GM13977 (cell line): Measurements from ENCODE around the gene NCOA7.

Source experiments
- DNase-seq: peaks from one replicate; pipeline ENCODE4 v3.0.0; 2012; ENCODE audit warnings: low spot score
- CTCF ChIP-seq: IDR thresholded peaks from 2 replicates; pipeline ENCODE4 v1.5.1; 2012; ENCODE audit warnings: mild to moderate bottlenecking, control low read depth; ENCODE audit not compliant: insufficient read depth; ENCODE audit errors: extremely low read depth, missing control alignments
- in situ Hi-C: fragments of 300-500 bp; cut with MboI; formaldehyde crosslinking; loops from one replicate; pipeline ENCODE4 v1.12.0; 2022; ENCODE audit warnings: low sequenced_read_pairs, low pct_unique_long_range_greater_than_20kb, mixed read lengths, inconsistent platforms; ENCODE audit not compliant: unreplicated experiment

NCOA7 gene

GRCh38 chr6:125745281-125746018, 45.3 kb upstream of the NCOA7 start:
- no peak for DNase-seq
- no peak for TF ChIP-seq CTCF
- in situ Hi-C loops, result no loop called here

- in situ Hi-C loops, result no loop called here
Observed at GRCh38 chr6:125746019-125746414, 44.7 kb upstream of the NCOA7 start.

GRCh38 chr6:125746731-125747588, 43.8 kb upstream of the NCOA7 start:
- in situ Hi-C loops, result no loop called here
- DNase-seq, result peak; percentile 64
- TF ChIP-seq CTCF, result peak; percentile 9

More at GRCh38 chr6:125746019-125746414, 44.7 kb upstream of the NCOA7 start:
- DNase-seq, result no peak
- TF ChIP-seq CTCF, result no peak

- DNase-seq, result no peak
- in situ Hi-C loops, result no loop called here
- TF ChIP-seq CTCF, result no peak
Observed at GRCh38 chr6:125747589-125748405, 43.0 kb upstream of the NCOA7 start.

- in situ Hi-C loops, result no loop called here
- TF ChIP-seq CTCF, result no peak
- DNase-seq, result no peak
Observed at GRCh38 chr6:125748406-125749172, 42.2 kb upstream of the NCOA7 start.
